ENCODE measurements around the gene UHMK1. TPM values are rescaled to one million over a fixed set of nuclear protein-coding genes. Genes with fewer than 3 reads are reported as not detected.

UHMK1 gene
- total and polyA plus RNA-seq, 8 donors: 4.3 to 19.0 (median 9.9) TPM

GRCh38 chr1:162497104-162497722 is 405 bp upstream of the UHMK1 start:
- no peak for TF ChIP-seq CTCF (IDR thresholded peaks at IDR 0.05)
- peak in 1 of 6 donors; percentile 9 for DNase-seq
- FAIRE-seq: no peak
- Histone ChIP-seq H3K27me3 (no peaks in the 10 kb centered on the region), H3K27ac (peak overlapping the region; percentile 62 to 92 (median 81)), H3K4me1 (peaks cover 6 to 15% (median 7%) of the 10 kb centered on the region in 3 donors), H3K4me3 (peak overlapping the region; percentile 78 to 98 (median 86)), H3K9me3 (no peaks in the 10 kb centered on the region), H3K36me3 (no peaks in the 10 kb centered on the region)
- intact Hi-C loops (cut with DNase I): no loop called here
- no peak for ATAC-seq
- WGBS, 2 donors: 45 to 53% methylated on average over 13 of the region's 13 CpGs

GRCh38 chr1:162498496-162498810 is 835 bp downstream of the UHMK1 start:
- DNase-seq (no peak), ATAC-seq (peak in 2 of 4 donors; percentile 8), FAIRE-seq (no peak)
- H3K9me3 ChIP-seq: no peaks in the 10 kb centered on the region
- H3K36me3 ChIP-seq: no peaks in the 10 kb centered on the region
- peaks cover 6 to 15% (median 7%) of the 10 kb centered on the region in 3 donors for H3K4me1 ChIP-seq
- no peak for TF ChIP-seq CTCF (IDR thresholded peaks at IDR 0.05)
- H3K4me3 ChIP-seq: peak overlapping the region; percentile 78 to 98 (median 86)
- intact Hi-C loops (cut with DNase I): no loop called here
- WGBS, 2 donors: 0 to 1% methylated on average over 7 of the region's 7 CpGs
- peak overlapping the region in 2 of 4 donors; percentile 76 to 92 for H3K27ac ChIP-seq
- H3K27me3 ChIP-seq: no peaks in the 10 kb centered on the region

GRCh38 chr1:162500805-162501204 is 3.2 kb downstream of the UHMK1 start:
- DNase-seq (no peak), ATAC-seq (no peak), FAIRE-seq (no peak)
- 86 to 91% methylated on average over 2 of the region's 2 CpGs for WGBS, 2 donors
- Histone ChIP-seq H3K27ac (no peak overlapping the region), H3K27me3 (no peaks in the 10 kb centered on the region), H3K9me3 (no peaks in the 10 kb centered on the region), H3K4me3 (no peak overlapping the region), H3K36me3 (peaks cover 4 to 17% (median 4%) of the 10 kb centered on the region in 3 donors), H3K4me1 (peaks cover 6 to 15% (median 7%) of the 10 kb centered on the region in 3 donors)
- intact Hi-C loops (cut with DNase I): no loop called here
- TF ChIP-seq CTCF (IDR thresholded peaks at IDR 0.05): no peak

- H3K4me1 ChIP-seq: peaks cover 6 to 15% (median 7%) of the 10 kb centered on the region in 3 donors
- DNase-seq (no peak), FAIRE-seq (no peak), ATAC-seq (no peak)
- H3K27ac ChIP-seq: no peak overlapping the region
- intact Hi-C loops (cut with DNase I): no loop called here
- no peaks in the 10 kb centered on the region for H3K27me3 ChIP-seq
- no peak overlapping the region for H3K4me3 ChIP-seq
- H3K36me3 ChIP-seq: peaks cover 4 to 17% (median 4%) of the 10 kb centered on the region in 3 donors
- TF ChIP-seq CTCF (IDR thresholded peaks at IDR 0.05): no peak
- H3K9me3 ChIP-seq: no peaks in the 10 kb centered on the region
These were observed 4.5 kb downstream of the UHMK1 start for GRCh38 chr1:162502077-162502476.

- H3K27me3 ChIP-seq: no peaks in the 10 kb centered on the region
- H3K4me3 ChIP-seq: no peak overlapping the region
- H3K9me3 ChIP-seq: no peaks in the 10 kb centered on the region
- H3K4me1 ChIP-seq: peaks cover 6 to 15% (median 7%) of the 10 kb centered on the region in 3 donors
- WGBS, 2 donors: 99 to 100% methylated on average over 5 of the region's 5 CpGs
- FAIRE-seq: no peak
- H3K36me3 ChIP-seq: peaks cover 4 to 17% (median 4%) of the 10 kb centered on the region in 3 donors
- no peak for TF ChIP-seq CTCF (IDR thresholded peaks at IDR 0.05)
- H3K27ac ChIP-seq: no peak overlapping the region
- intact Hi-C loops (cut with DNase I): no loop called here
- no peak for DNase-seq
- no peak for ATAC-seq
These were observed 5.3 kb downstream of the UHMK1 start for GRCh38 chr1:162502928-162503327.
